T47D (cell line): Measurements from ENCODE around the gene RAB24.
"Not testable (repeated sequence)": the region's sequence is repeated elsewhere in the genome, so short reads cannot be mapped to it uniquely, and the experiment has no call there.

Experiments
- DNase-seq, 2 experiments: peaks; one replicate each; pipeline versions ENCODE4 v3.0.0 to v3.0.0-alpha.2; 2011 to 2012; ENCODE audit warnings: low read depth in 1 of 2, low spot score in 1 of 2
- JUND ChIP-seq: IDR thresholded peaks from 2 replicates; pipeline ENCODE4 v1.6.1; 2012; ENCODE audit warnings: low read depth
- in situ Hi-C: cut with HindIII; loops from 2 replicates; pipeline ENCODE4 v1.10.0; 2016; ENCODE audit warnings: low sequenced_read_pairs, low pct_unique_long_range_greater_than_20kb

The RAB24 gene

DNA sequence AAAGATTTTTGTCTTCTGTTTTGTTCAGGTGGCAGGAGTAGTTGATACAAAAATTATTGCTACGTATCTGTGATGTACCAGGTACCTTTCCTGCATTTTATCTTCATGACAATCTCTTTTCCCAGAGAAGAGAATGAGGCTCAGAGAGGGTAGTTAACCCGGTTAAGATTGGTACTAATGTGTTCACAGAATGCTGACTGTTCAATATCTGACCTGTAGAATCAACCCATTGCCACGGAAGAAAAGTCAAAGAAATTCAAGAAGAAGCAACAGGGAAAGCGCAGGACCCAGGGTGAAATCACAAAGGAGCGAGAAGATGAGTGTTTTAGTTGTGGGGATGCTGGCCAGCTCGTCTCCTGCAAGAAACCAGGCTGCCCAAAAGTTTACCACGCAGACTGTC, 11.8 kb downstream of the RAB24 start:
- TF ChIP-seq JUND = no peak
- no peak for DNase-seq
- in situ Hi-C loops = no loop called here

GRCh38 chr5:177290816-177291596, 12.5 kb downstream of the RAB24 start:
- no peak for TF ChIP-seq JUND
- in situ Hi-C loops = no loop called here
- no peak for DNase-seq

DNA sequence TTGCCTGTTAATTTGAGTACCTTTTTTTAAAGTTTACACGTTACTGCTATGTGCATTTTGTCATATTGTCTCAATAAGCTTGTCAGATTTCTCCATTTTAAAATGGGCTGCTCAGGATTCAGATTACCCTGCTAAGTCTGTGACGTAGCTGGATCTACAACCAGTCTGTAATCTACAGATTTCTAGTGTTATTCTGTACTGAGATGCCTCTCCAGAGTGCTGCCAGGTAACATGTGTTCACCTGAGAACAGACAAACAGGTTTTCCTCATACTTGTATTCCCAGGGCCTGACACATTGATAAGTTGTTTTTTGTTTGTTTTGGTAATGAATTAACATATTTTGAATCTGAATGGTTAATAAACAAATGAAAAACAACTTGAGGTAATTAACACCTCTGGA, 15.3 kb downstream of the RAB24 start:
- no peak for TF ChIP-seq JUND
- DNase-seq = no peak
- in situ Hi-C loops = no loop called here

DNA sequence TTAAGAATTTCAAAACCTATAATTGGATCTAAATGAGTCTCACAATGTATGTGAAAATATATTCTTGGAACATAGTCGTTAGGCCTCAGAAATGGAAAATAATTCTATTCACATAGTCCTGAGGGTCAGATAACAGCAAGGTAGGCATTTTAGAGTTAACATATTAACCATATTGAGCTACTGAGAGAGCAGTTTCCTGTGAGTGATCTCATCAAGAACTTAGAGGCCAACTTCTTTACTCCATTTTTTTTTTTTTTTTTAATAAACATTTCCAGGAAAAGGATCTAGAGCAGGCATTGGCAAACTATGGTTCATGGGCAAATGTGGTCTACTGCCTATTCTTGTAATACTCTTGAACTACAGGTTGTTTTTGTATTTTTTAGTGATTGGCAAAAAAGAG, 26.6 kb downstream of the RAB24 start:
- no peak for DNase-seq
- in situ Hi-C loops = no loop called here
- TF ChIP-seq JUND = no peak

- in situ Hi-C loops = no loop called here
- DNase-seq = no peak
- no peak for TF ChIP-seq JUND
These were observed 27.6 kb downstream of the RAB24 start for GRCh38 chr5:177275883-177276282.

DNA sequence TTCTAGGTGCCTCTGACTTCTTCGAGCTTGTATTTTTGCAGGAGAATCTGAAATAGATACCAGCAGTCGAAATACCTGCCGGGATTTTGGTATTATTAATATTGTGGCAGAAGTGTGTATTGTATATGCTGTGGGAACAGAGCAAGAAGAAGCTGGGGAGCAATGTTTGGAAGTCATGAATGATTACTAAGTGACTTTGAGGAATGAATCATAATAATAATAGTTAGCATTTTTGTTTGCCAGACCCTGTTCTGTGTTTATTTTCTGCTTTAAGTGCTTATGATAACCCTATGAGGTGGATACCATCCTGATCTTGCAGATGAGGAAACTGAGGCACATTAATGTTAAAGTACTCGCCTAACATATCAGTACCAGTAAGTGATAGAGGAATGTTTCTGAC, 32.4 kb downstream of the RAB24 start:
- no peak for TF ChIP-seq JUND
- DNase-seq = no peak
- in situ Hi-C loops = no loop called here

DNA sequence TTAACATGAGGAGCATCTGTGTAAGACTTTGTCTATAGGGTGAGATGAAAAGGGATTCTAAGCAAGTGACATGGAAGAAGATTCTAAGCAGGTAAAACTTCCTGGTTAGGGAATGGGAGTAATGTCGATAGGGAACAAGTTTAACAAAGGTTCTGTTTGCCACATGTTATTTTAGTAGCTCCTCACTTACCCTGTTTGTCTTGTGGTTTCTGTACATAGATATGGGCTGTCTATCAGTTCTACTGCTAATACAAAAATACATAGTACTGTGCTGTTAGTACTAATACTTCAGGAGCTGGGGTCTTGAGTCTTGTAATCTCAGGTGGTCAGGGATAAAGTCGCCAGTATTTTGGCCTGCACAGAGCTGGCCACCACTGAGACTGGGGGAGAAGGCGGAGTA, 32.9 kb downstream of the RAB24 start:
- in situ Hi-C loops = no loop called here
- no peak for DNase-seq
- TF ChIP-seq JUND = no peak

GRCh38 chr5:177269976-177270375, 33.5 kb downstream of the RAB24 start:
- no peak for DNase-seq
- in situ Hi-C loops = no loop called here
- no peak for TF ChIP-seq JUND

GRCh38 chr5:177269232-177269895, 34.2 kb downstream of the RAB24 start:
- TF ChIP-seq JUND = no peak
- DNase-seq = no peak
- in situ Hi-C loops = no loop called here

GRCh38 chr5:177265395-177265794, 38.1 kb downstream of the RAB24 start:
- in situ Hi-C loops = no loop called here
- no peak for TF ChIP-seq JUND
- DNase-seq = no peak

GRCh38 chr5:177264178-177264577, 39.3 kb downstream of the RAB24 start:
- no peak for TF ChIP-seq JUND
- no peak for DNase-seq
- in situ Hi-C loops = no loop called here

- in situ Hi-C loops = no loop called here
- no peak for TF ChIP-seq JUND
- no peak for DNase-seq
These were observed 42.0 kb downstream of the RAB24 start for GRCh38 chr5:177261510-177261909.

DNA sequence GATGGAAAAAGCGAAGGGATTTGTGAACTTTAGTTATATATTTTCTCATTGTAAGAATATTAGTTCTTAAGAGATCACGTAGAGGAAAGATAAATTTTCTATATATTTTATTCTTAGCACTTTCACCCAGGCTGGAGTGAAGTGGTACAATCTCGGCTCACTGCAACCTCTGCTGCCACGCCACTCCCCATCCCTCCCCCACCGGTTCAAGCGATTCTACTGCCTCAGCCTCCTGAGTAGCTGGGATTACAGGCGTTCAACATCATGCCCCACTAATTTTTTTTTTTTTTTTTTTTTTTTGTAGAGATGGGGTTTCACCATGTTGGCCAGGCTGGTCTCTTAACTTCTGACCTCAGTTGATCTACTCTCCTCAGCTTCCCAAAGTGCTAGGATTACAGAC, 42.6 kb downstream of the RAB24 start:
- in situ Hi-C loops = no loop called here
- no peak for TF ChIP-seq JUND
- no peak for DNase-seq

GRCh38 chr5:177258711-177259110, 44.8 kb downstream of the RAB24 start:
- in situ Hi-C loops = not testable (repeated sequence)

More at GRCh38 chr5:177258711-177259110, 44.8 kb downstream of the RAB24 start:
- not testable (repeated sequence) for DNase-seq
